IMR-90 (cell line): ENCODE results near the gene KCP.

Experiments used
- BHLHE40 ChIP-seq: fragments of 150-350 bp; IDR thresholded peaks from 2 replicates; pipeline ENCODE4 v1.6.1; 2016; ENCODE audit warnings: mild to moderate bottlenecking, low read depth, low read length
- FOS ChIP-seq: fragments of 150-350 bp; IDR thresholded peaks from 2 replicates; pipeline ENCODE4 v1.6.1; 2016; ENCODE audit warnings: low read depth, low read length
- MAFK ChIP-seq: IDR thresholded peaks from 2 replicates; pipeline ENCODE4 v1.6.1; 2012; ENCODE audit warnings: low read depth, low read length, improper control_type of control experiment
- MAZ ChIP-seq: IDR thresholded peaks from 2 replicates; pipeline ENCODE4 v1.6.1; 2012; ENCODE audit warnings: low read depth, mild to moderate bottlenecking, low read length, improper control_type of control experiment, moderate library complexity, borderline replicate concordance
- MXI1 ChIP-seq: IDR thresholded peaks from 2 replicates; pipeline ENCODE4 v1.6.1; 2012; ENCODE audit warnings: low read depth, mild to moderate bottlenecking, low read length, moderate library complexity, borderline replicate concordance
- NFE2L2 ChIP-seq: fragments of 150-350 bp; IDR thresholded peaks from 2 replicates; pipeline ENCODE4 v1.6.1; 2016; ENCODE audit warnings: low read depth, mild to moderate bottlenecking, low read length
- POLR2A ChIP-seq: IDR thresholded peaks from 2 replicates; pipeline ENCODE4 v1.6.1; 2012; ENCODE audit warnings: mild to moderate bottlenecking, low read depth, low read length
- RAD21 ChIP-seq: IDR thresholded peaks from 2 replicates; pipeline ENCODE4 v1.6.1; 2012; ENCODE audit warnings: low read length, improper control_type of control experiment
- RFX5 ChIP-seq: IDR thresholded peaks from 2 replicates; pipeline ENCODE4 v1.8.0; 2012; ENCODE audit warnings: low read depth, mild to moderate bottlenecking, low read length, moderate library complexity
- SMC3 ChIP-seq: fragments of 150-350 bp; IDR thresholded peaks from 2 replicates; pipeline ENCODE4 v1.6.1; 2016; ENCODE audit warnings: low read depth, mild to moderate bottlenecking, antibody characterized with exemption, low read length, moderate library complexity
- TF ChIP-seq, protein P1 (sequence below): conservative IDR thresholded peaks from 2 replicates; pipeline ENCODE4 v1.5.1; 2012; ENCODE audit warnings: mild to moderate bottlenecking, low read depth, low read length, improper control_type of control experiment
- TF ChIP-seq, protein P2 (sequence below): fragments of 150-350 bp; IDR thresholded peaks from 2 replicates; pipeline ENCODE4 v1.6.1; 2016; ENCODE audit warnings: low read depth, mild to moderate bottlenecking, low read length, moderate library complexity, borderline replicate concordance
- TF ChIP-seq, protein P3 (sequence below): fragments of 150-350 bp; IDR thresholded peaks from 2 replicates; pipeline ENCODE4 v1.6.1; 2017; ENCODE audit warnings: mild to moderate bottlenecking, antibody characterized with exemption, low read length, low read depth

DNA sequence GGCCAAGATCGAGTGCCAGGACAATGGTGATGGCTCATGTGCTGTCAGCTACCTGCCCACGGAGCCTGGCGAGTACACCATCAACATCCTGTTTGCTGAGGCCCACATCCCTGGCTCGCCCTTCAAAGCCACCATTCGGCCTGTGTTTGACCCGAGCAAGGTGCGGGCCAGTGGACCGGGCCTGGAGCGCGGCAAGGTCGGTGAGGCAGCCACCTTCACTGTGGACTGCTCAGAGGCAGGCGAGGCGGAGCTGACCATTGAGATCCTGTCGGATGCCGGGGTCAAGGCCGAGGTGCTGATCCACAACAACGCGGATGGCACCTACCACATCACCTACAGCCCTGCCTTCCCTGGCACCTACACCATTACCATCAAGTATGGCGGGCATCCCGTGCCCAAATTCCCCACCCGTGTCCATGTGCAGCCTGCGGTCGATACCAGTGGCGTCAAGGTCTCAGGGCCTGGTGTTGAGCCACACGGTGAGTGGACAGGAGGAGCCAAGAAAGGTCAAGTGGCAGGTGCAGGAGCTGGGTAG, 65.7 kb downstream of the KCP start:
- TF ChIP-seq POLR2A (no peak), MAFK (no peak), RAD21 (no peak), NFE2L2 (no peak), BHLHE40 (no peak), MAZ (no peak), RFX5 (no peak), MXI1 (no peak), FOS (no peak), SMC3 (no peak)
- TF ChIP-seq, protein P1, sequence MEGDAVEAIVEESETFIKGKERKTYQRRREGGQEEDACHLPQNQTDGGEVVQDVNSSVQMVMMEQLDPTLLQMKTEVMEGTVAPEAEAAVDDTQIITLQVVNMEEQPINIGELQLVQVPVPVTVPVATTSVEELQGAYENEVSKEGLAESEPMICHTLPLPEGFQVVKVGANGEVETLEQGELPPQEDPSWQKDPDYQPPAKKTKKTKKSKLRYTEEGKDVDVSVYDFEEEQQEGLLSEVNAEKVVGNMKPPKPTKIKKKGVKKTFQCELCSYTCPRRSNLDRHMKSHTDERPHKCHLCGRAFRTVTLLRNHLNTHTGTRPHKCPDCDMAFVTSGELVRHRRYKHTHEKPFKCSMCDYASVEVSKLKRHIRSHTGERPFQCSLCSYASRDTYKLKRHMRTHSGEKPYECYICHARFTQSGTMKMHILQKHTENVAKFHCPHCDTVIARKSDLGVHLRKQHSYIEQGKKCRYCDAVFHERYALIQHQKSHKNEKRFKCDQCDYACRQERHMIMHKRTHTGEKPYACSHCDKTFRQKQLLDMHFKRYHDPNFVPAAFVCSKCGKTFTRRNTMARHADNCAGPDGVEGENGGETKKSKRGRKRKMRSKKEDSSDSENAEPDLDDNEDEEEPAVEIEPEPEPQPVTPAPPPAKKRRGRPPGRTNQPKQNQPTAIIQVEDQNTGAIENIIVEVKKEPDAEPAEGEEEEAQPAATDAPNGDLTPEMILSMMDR, result no peak
- TF ChIP-seq, protein P2, sequence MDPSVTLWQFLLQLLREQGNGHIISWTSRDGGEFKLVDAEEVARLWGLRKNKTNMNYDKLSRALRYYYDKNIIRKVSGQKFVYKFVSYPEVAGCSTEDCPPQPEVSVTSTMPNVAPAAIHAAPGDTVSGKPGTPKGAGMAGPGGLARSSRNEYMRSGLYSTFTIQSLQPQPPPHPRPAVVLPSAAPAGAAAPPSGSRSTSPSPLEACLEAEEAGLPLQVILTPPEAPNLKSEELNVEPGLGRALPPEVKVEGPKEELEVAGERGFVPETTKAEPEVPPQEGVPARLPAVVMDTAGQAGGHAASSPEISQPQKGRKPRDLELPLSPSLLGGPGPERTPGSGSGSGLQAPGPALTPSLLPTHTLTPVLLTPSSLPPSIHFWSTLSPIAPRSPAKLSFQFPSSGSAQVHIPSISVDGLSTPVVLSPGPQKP, result no peak
- TF ChIP-seq, protein P3, sequence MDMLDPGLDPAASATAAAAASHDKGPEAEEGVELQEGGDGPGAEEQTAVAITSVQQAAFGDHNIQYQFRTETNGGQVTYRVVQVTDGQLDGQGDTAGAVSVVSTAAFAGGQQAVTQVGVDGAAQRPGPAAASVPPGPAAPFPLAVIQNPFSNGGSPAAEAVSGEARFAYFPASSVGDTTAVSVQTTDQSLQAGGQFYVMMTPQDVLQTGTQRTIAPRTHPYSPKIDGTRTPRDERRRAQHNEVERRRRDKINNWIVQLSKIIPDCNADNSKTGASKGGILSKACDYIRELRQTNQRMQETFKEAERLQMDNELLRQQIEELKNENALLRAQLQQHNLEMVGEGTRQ, result no peak
